Fibroblast of villous mesenchyme (primary cell): ENCODE results near the gene MTUS2. TPM values are rescaled to one million over a fixed set of nuclear protein-coding genes. Genes with fewer than 3 reads are reported as not detected.

Experiments
- DNase-seq: peaks from one replicate; pipeline ENCODE4 v3.0.0-alpha.2; 2010; ENCODE audit warnings: low read depth
- H3K4me3 ChIP-seq: 2 replicates; pipeline ENCODE4 v1.5.1; 2011; ENCODE audit warnings: low read depth, mild to moderate bottlenecking, low read length
- total RNA-seq: library from RNA; depleted of rRNA; stranded (reverse); fragments of >200 nt; gene quantifications from 2 replicates; pipeline ENCODE4 v1.2.3, GENCODE V29; 2012
- TF ChIP-seq, protein P1 (sequence below): IDR thresholded peaks from 2 replicates; pipeline ENCODE4 v1.5.1; 2012; ENCODE audit warnings: low read depth, mild to moderate bottlenecking, low read length; ENCODE audit not compliant: insufficient read depth

MTUS2 gene
- total RNA-seq, 1 donor: 1.3 TPM

- TF ChIP-seq, protein P1, sequence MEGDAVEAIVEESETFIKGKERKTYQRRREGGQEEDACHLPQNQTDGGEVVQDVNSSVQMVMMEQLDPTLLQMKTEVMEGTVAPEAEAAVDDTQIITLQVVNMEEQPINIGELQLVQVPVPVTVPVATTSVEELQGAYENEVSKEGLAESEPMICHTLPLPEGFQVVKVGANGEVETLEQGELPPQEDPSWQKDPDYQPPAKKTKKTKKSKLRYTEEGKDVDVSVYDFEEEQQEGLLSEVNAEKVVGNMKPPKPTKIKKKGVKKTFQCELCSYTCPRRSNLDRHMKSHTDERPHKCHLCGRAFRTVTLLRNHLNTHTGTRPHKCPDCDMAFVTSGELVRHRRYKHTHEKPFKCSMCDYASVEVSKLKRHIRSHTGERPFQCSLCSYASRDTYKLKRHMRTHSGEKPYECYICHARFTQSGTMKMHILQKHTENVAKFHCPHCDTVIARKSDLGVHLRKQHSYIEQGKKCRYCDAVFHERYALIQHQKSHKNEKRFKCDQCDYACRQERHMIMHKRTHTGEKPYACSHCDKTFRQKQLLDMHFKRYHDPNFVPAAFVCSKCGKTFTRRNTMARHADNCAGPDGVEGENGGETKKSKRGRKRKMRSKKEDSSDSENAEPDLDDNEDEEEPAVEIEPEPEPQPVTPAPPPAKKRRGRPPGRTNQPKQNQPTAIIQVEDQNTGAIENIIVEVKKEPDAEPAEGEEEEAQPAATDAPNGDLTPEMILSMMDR: no peak
- DNase-seq: no peak
- H3K4me3 ChIP-seq: no peak overlapping the region
These were observed 202.8 kb downstream of the MTUS2 start for GRCh38 chr13:29022968-29023367.

GRCh38 chr13:29024783-29025182 is 204.6 kb downstream of the MTUS2 start:
- DNase-seq: no peak
- H3K4me3 ChIP-seq: no peak overlapping the region
- TF ChIP-seq, protein P1: no peak

GRCh38 chr13:29028868-29029267 is 208.7 kb downstream of the MTUS2 start:
- no peak overlapping the region for H3K4me3 ChIP-seq
- TF ChIP-seq, protein P1: no peak
- no peak for DNase-seq

DNA sequence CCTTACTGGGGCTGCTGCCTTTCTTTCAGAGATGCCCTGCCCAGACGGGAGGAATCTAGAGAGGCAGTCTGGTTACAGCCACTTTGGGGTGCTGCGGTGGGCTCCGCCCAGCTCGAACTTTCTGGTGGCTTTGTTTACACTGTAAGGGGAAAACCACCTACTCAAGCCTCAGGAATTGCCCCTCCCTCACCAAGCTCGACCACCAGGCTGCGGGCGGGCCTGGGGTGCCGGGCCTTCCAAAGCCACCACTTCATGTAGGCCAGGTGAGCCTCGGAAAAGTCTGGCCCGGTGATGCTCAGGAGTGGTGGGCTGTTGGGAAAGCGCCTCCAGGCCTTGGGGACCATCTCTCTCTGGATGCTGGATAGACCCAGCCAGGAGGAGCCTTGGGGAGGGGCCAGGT is 218.6 kb downstream of the MTUS2 start:
- no peak for DNase-seq
- TF ChIP-seq, protein P1: no peak
- H3K4me3 ChIP-seq: no peak overlapping the region

DNA sequence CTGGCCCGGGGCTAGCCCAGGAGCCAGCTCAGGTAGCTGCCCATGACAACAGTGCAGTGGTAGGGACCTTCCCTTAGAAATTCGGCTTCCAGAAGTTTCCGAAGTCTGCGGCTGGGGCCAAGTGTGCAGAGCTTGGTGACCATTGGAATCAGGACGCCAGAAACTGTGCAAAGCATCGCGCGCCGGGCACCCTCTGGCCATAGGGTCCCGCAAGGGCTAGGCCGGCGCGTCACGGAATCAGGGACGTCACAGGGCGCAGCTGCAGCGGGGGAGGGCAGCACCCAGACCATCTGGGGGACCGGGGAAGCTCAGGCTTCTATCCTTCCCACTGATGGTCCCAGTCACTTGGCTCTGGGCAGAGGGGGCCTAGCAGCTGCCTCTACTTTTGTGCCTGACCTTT is 219.1 kb downstream of the MTUS2 start:
- H3K4me3 ChIP-seq: no peak overlapping the region
- no peak for DNase-seq
- TF ChIP-seq, protein P1: no peak

DNA sequence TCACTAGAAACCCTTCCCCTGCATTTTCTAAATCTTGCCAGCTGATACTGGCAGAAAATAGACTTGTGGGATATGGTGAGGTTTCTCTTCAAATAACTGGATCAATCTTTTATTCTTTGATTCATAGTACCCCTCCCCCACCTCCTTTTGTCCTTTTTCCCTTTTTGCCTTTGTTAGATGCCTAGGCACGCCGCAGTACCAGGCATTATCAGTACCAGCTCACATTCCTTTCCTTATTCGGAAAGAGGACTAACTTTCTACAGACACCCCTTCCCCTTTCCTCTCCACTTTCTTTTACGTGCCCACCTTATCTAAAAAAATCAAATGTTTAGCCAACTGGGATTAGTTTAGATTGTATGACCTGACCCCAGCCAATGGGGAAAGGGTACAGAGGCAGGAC is 226.4 kb downstream of the MTUS2 start:
- H3K4me3 ChIP-seq: no peak overlapping the region
- no peak for DNase-seq
- TF ChIP-seq, protein P1: no peak

DNA sequence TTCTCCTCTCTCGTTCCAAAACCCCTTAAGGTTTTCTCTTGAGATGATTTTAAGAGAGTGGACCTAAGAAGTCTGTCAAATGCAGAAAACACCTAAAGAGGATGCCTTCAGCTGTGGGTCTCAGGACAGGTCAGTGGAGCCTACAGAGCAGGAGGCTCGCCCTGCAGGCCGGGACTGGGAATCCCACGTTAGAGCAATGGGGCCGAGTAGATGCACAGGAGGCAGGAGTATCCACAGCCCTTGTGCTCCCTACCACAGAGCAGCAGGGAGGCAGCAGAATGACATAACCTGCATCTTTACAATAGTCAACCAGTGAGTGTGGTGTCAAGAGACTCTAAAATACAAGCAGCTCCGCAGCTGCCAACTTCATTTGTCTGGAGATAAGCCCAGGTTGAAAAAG is 229.4 kb downstream of the MTUS2 start:
- DNase-seq: no peak
- TF ChIP-seq, protein P1: no peak
- H3K4me3 ChIP-seq: no peak overlapping the region
